Activated T-cell treated with anti-CD3 and anti-CD28 coated beads, Interleukin-2, amount 50 U/mL, for 48 hours (primary cell): ENCODE results near the gene NEURL1B.
"Not testable (repeated sequence)": the region's sequence is repeated elsewhere in the genome, so short reads cannot be mapped to it uniquely, and the experiment has no call there.

Experiments
- DNase-seq, 2 experiments: peaks; one replicate each; pipeline ENCODE4 v3.0.0-alpha.2; 2020

NEURL1B gene

GRCh38 chr5:172636279-172637050, 4.6 kb upstream of the NEURL1B start:
- no peak for DNase-seq

- no peak for DNase-seq
Observed at GRCh38 chr5:172637110-172637580, 3.9 kb upstream of the NEURL1B start.

GRCh38 chr5:172637740-172638139, 3.3 kb upstream of the NEURL1B start:
- no peak for DNase-seq

GRCh38 chr5:172638209-172638768, 2.8 kb upstream of the NEURL1B start:
- DNase-seq, result no peak

- DNase-seq, result no peak
Observed at GRCh38 chr5:172640139-172640538, 924 bp upstream of the NEURL1B start.

- peak; percentile 31 to 35 for DNase-seq
Observed at GRCh38 chr5:172641359-172642050, 442 bp downstream of the NEURL1B start.

GRCh38 chr5:172642051-172642409, 967 bp downstream of the NEURL1B start:
- DNase-seq, result no peak

GRCh38 chr5:172642486-172642885, 1.4 kb downstream of the NEURL1B start:
- DNase-seq, result no peak

- DNase-seq, result no peak
Observed at GRCh38 chr5:172642926-172643871, 2.1 kb downstream of the NEURL1B start.

GRCh38 chr5:172644266-172644665, 3.2 kb downstream of the NEURL1B start:
- DNase-seq, result no peak

GRCh38 chr5:172644711-172645110, 3.6 kb downstream of the NEURL1B start:
- DNase-seq, result no peak

GRCh38 chr5:172645271-172646055, 4.4 kb downstream of the NEURL1B start:
- no peak for DNase-seq

- DNase-seq, result no peak
Observed at GRCh38 chr5:172646716-172647285, 5.7 kb downstream of the NEURL1B start.

GRCh38 chr5:172647352-172648012, 6.4 kb downstream of the NEURL1B start:
- DNase-seq, result no peak

GRCh38 chr5:172648013-172648381, 6.9 kb downstream of the NEURL1B start:
- DNase-seq, result no peak

- no peak for DNase-seq
Observed at GRCh38 chr5:172648755-172649154, 7.7 kb downstream of the NEURL1B start.

GRCh38 chr5:172656496-172656895, 15.4 kb downstream of the NEURL1B start:
- DNase-seq, result not testable (repeated sequence)

- DNase-seq, result not testable (repeated sequence)
Observed at GRCh38 chr5:172657524-172658233, 16.6 kb downstream of the NEURL1B start.

GRCh38 chr5:172658391-172658790, 17.3 kb downstream of the NEURL1B start:
- DNase-seq, result no peak

- no peak for DNase-seq
Observed at GRCh38 chr5:172658961-172659501, 18.0 kb downstream of the NEURL1B start.
